Keratinocyte (primary cell): ENCODE measurements around the gene TEN1. TPM values are rescaled to one million over a fixed set of nuclear protein-coding genes. Genes with fewer than 3 reads are reported as not detected.

Source experiments
- DNase-seq: peaks from one replicate; pipeline ENCODE4 v3.0.0-alpha.2; 2011; ENCODE audit warnings: low read depth, missing footprints, low spot score
- FAIRE-seq: peaks from 2 replicates; lab custom pipeline; 2011; peaks lifted over from hg19 to GRCh38; lab: Jason Lieb, UNC
- H2AFZ ChIP-seq: 2 replicates; pipeline ENCODE4 v1.6.0; 2012; ENCODE audit warnings: low read length, control low read depth, inconsistent platforms; ENCODE audit not compliant: control insufficient read depth
- H3K27ac ChIP-seq: 2 replicates; pipeline ENCODE4 v1.5.1; 2011; ENCODE audit warnings: low read length; ENCODE audit not compliant: control insufficient read depth, insufficient read depth
- H3K27me3 ChIP-seq: 3 replicates; pipeline ENCODE4 v1.6.0; 2011; ENCODE audit warnings: low read length; ENCODE audit not compliant: control insufficient read depth, insufficient read depth; ENCODE audit errors: extremely low read depth
- H3K36me3 ChIP-seq, 2 experiments: 2 replicates in 1 of 2; 3 replicates in 1 of 2; pipeline ENCODE4 v1.5.1; 2011; ENCODE audit warnings: low read length in 2 of 2, mild to moderate bottlenecking in 1 of 2; ENCODE audit not compliant: control insufficient read depth in 2 of 2, insufficient read depth in 2 of 2; ENCODE audit errors: extremely low read depth in 1 of 2
- H3K4me1 ChIP-seq: 3 replicates; pipeline ENCODE4 v1.5.1; 2011; ENCODE audit warnings: low read length; ENCODE audit not compliant: control insufficient read depth, insufficient read depth; ENCODE audit errors: extremely low read depth
- H3K4me2 ChIP-seq: 3 replicates; pipeline ENCODE4 v1.6.0; 2011; ENCODE audit warnings: low read depth, low read length; ENCODE audit not compliant: control insufficient read depth, insufficient read depth; ENCODE audit errors: extremely low read depth
- H3K4me3 ChIP-seq, 3 experiments: fragments of 200-600 bp in 1 of 3; sonication (generic) in 1 of 3; 2 replicates in 2 of 3; 3 replicates in 1 of 3; pipeline ENCODE4 v1.5.1; 2011 to 2016; ENCODE audit warnings: low read length in 3 of 3, mild to moderate bottlenecking in 3 of 3, control low read depth in 2 of 3, inconsistent platforms in 1 of 3, low read depth in 1 of 3, mixed read lengths in 1 of 3, mixed run types in 1 of 3, moderate library complexity in 1 of 3; ENCODE audit not compliant: control insufficient read depth in 2 of 3, insufficient read depth in 2 of 3; ENCODE audit errors: extremely low read depth in 1 of 3
- H3K79me2 ChIP-seq: 2 replicates; pipeline ENCODE4 v1.6.0; 2012; ENCODE audit warnings: low read length; ENCODE audit not compliant: control insufficient read depth, insufficient read depth
- H3K9ac ChIP-seq: 3 replicates; pipeline ENCODE4 v1.6.0; 2011; ENCODE audit warnings: low read length; ENCODE audit not compliant: control insufficient read depth, insufficient read depth; ENCODE audit errors: extremely low read depth
- H3K9me1 ChIP-seq: 3 replicates; pipeline ENCODE4 v1.6.0; 2011; ENCODE audit warnings: low read length; ENCODE audit not compliant: control insufficient read depth, insufficient read depth; ENCODE audit errors: extremely low read depth
- H3K9me3 ChIP-seq: 2 replicates; pipeline ENCODE4 v1.5.1; 2012; ENCODE audit warnings: low read depth, low read length; ENCODE audit not compliant: control insufficient read depth
- H4K20me1 ChIP-seq: 3 replicates; pipeline ENCODE4 v1.6.0; 2011; ENCODE audit warnings: low read length; ENCODE audit not compliant: control insufficient read depth, insufficient read depth; ENCODE audit errors: extremely low read depth
- EZH2 ChIP-seq: IDR thresholded peaks from one replicate; pipeline ENCODE4 v1.6.1; 2012; ENCODE audit warnings: inconsistent platforms, mild to moderate bottlenecking, low read length, moderate library complexity
- dilution Hi-C: fragments of 300-500 bp; cut with MboI; formaldehyde crosslinking; loops from one replicate; pipeline ENCODE4 v1.7.0; 2020; ENCODE audit warnings: low sequenced_read_pairs; ENCODE audit not compliant: extremely low pct_ligation_motif_present
- polyA plus RNA-seq, 5 experiments: library from polyadenylated mRNA; depleted of rRNA in 3 of 5; stranded (reverse) in 3 of 5; stranded (forward) in 1 of 5; unstranded in 1 of 5; fragments of >200 nt; gene quantifications; 1 replicate in 1 of 5; 2 replicates in 3 of 5; 3 replicates in 1 of 5; pipeline versions ENCODE4 v1.2.1 to v1.2.3, GENCODE V29; 2011 to 2012; ENCODE audit warnings: missing spikeins in 2 of 5, low read depth in 1 of 5, low replicate concordance in 1 of 5
- TF ChIP-seq, protein P1 (sequence below), 3 experiments: IDR thresholded peaks in 1 of 3; conservative IDR thresholded peaks in 1 of 3; optimal IDR thresholded peaks in 1 of 3; 2 replicates in 2 of 3; 3 replicates in 1 of 3; pipeline versions ENCODE3 to v1.5.1; 2011; ENCODE audit warnings: low read length in 3 of 3, mild to moderate bottlenecking in 3 of 3, moderate library complexity in 2 of 3, control low read depth in 1 of 3, inconsistent platforms in 1 of 3; ENCODE audit not compliant: insufficient read depth in 2 of 3; ENCODE audit errors: extremely low read depth in 1 of 3

TEN1 gene
- polyA plus RNA-seq, 1 donor (not counting 4 experiments of a cell fraction or from before 2014, with no cell fraction given) = 11.7 TPM

DNA sequence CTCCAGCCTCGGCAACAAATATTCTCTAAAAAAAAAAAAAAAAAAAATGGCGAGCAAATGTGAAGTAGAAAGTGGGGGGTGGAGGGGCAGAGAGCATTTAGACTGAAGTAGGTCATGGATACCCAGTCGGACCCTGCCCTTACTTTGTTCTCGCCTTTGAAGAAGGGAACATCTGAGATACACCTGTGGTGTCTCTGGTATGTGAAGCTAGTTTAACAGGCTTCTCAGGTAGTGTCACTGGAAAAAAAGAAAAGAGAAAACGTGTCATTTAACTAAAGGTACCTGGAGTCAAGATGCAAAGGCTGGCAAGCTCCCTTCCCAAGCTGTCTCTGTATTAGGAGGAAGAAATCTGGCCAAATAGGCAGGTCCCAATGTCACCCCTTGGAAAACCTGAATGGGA, 46.2 kb upstream of the TEN1 start:
- no peaks in the 10 kb centered on the region for H3K9me3 ChIP-seq
- H3K4me3 ChIP-seq = no peak overlapping the region
- no peaks in the 10 kb centered on the region for H3K79me2 ChIP-seq
- H2AFZ ChIP-seq = no peak overlapping the region
- no peaks in the 10 kb centered on the region for H3K27me3 ChIP-seq
- H3K9me1 ChIP-seq = no peaks in the 10 kb centered on the region
- FAIRE-seq (no peak), DNase-seq (no peak)
- dilution Hi-C loops = no loop called here
- peaks cover 3% of the 10 kb centered on the region for H3K4me1 ChIP-seq
- H3K27ac ChIP-seq = no peak overlapping the region
- no peak overlapping the region for H3K4me2 ChIP-seq
- H3K9ac ChIP-seq = no peak overlapping the region
- no peaks in the 10 kb centered on the region for H3K36me3 ChIP-seq
- no peak for TF ChIP-seq EZH2
- TF ChIP-seq, protein P1, sequence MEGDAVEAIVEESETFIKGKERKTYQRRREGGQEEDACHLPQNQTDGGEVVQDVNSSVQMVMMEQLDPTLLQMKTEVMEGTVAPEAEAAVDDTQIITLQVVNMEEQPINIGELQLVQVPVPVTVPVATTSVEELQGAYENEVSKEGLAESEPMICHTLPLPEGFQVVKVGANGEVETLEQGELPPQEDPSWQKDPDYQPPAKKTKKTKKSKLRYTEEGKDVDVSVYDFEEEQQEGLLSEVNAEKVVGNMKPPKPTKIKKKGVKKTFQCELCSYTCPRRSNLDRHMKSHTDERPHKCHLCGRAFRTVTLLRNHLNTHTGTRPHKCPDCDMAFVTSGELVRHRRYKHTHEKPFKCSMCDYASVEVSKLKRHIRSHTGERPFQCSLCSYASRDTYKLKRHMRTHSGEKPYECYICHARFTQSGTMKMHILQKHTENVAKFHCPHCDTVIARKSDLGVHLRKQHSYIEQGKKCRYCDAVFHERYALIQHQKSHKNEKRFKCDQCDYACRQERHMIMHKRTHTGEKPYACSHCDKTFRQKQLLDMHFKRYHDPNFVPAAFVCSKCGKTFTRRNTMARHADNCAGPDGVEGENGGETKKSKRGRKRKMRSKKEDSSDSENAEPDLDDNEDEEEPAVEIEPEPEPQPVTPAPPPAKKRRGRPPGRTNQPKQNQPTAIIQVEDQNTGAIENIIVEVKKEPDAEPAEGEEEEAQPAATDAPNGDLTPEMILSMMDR (optimal IDR thresholded peaks at IDR 0.05 in 1 of 3, IDR thresholded peaks at IDR 0.05 in 1 of 3, conservative IDR thresholded peaks at IDR 0.05 in 1 of 3; ENCODE audit: extremely low read depth in 1 of 3, insufficient read depth in 2 of 3, low read length in 3 of 3) = no peak
- no peaks in the 10 kb centered on the region for H4K20me1 ChIP-seq

DNA sequence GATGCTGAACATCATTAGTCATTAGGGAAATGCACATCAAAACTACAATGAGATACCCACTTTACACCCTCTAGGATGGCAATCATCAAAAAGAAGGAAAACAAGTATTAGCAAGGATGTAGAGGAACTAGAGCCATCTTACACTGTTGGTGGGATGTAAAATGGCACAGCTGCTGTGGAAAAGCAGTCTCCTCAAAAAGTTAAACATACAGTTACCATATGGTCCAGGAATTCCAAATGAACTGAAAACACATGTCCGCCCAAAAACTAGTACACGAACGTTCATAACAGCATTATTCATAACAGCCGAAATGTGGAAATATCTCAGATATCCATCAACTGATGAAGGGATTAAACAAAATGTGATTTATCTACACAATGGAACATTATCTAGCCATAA, 45.2 kb upstream of the TEN1 start:
- Histone ChIP-seq H4K20me1 (no peaks in the 10 kb centered on the region), H3K79me2 (no peaks in the 10 kb centered on the region), H3K36me3 (no peaks in the 10 kb centered on the region), H3K4me2 (no peak overlapping the region), H3K27ac (no peak overlapping the region), H3K9me3 (no peaks in the 10 kb centered on the region), H3K9me1 (no peaks in the 10 kb centered on the region), H3K27me3 (no peaks in the 10 kb centered on the region), H3K4me3 (no peak overlapping the region), H3K4me1 (no peaks in the 10 kb centered on the region), H2AFZ (no peak overlapping the region), H3K9ac (no peak overlapping the region)
- no peak for FAIRE-seq
- TF ChIP-seq, protein P1 (optimal IDR thresholded peaks at IDR 0.05 in 1 of 3, IDR thresholded peaks at IDR 0.05 in 1 of 3, conservative IDR thresholded peaks at IDR 0.05 in 1 of 3; ENCODE audit: extremely low read depth in 1 of 3, insufficient read depth in 2 of 3, low read length in 3 of 3) = no peak
- TF ChIP-seq EZH2 = no peak
- dilution Hi-C loops = no loop called here
- no peak for DNase-seq
